ENCODE results near the gene CD34.
A peak's percentile ranks its signal among the peaks of the same experiment; 100 is the strongest.
"Not testable (repeated sequence)": the region's sequence is repeated elsewhere in the genome, so short reads cannot be mapped to it uniquely, and the experiment has no call there.

CD34 gene

GRCh38 chr1:207925969-207926368 lies 15.0 kb upstream of the CD34 start:
- not testable (repeated sequence) for DNase-seq

GRCh38 chr1:207925210-207925609 lies 14.3 kb upstream of the CD34 start:
- DNase-seq: no peak

- peak; percentile 13 to 20 for DNase-seq
Measured at GRCh38 chr1:207923561-207923960, 12.6 kb upstream of the CD34 start.

GRCh38 chr1:207923121-207923520 lies 12.2 kb upstream of the CD34 start:
- no peak for DNase-seq

GRCh38 chr1:207922554-207922953 lies 11.6 kb upstream of the CD34 start:
- DNase-seq: no peak

- DNase-seq: no peak
Measured at GRCh38 chr1:207921321-207921720, 10.4 kb upstream of the CD34 start.

- no peak for DNase-seq
Measured at GRCh38 chr1:207920444-207921021, 9.6 kb upstream of the CD34 start.

GRCh38 chr1:207919523-207920170 lies 8.7 kb upstream of the CD34 start:
- DNase-seq: no peak

- no peak for DNase-seq
Measured at GRCh38 chr1:207918581-207918980, 7.7 kb upstream of the CD34 start.

GRCh38 chr1:207918011-207918410 lies 7.1 kb upstream of the CD34 start:
- no peak for DNase-seq

- no peak for DNase-seq
Measured at GRCh38 chr1:207917080-207917479, 6.2 kb upstream of the CD34 start.

- DNase-seq: no peak
Measured at GRCh38 chr1:207913951-207914350, 3.0 kb upstream of the CD34 start.

GRCh38 chr1:207911856-207912760 lies 1.2 kb upstream of the CD34 start:
- DNase-seq: peak in 1 of 2 donors; percentile 24

GRCh38 chr1:207909687-207910086 lies 1.2 kb downstream of the CD34 start:
- DNase-seq: no peak

GRCh38 chr1:207908107-207908734 lies 2.7 kb downstream of the CD34 start:
- no peak for DNase-seq

GRCh38 chr1:207904391-207904790 lies 6.5 kb downstream of the CD34 start:
- DNase-seq: no peak

- DNase-seq: no peak
Measured at GRCh38 chr1:207903767-207904166, 7.2 kb downstream of the CD34 start.

- DNase-seq: no peak
Measured at GRCh38 chr1:207903053-207903452, 7.9 kb downstream of the CD34 start.

GRCh38 chr1:207902566-207902965 lies 8.4 kb downstream of the CD34 start:
- no peak for DNase-seq

GRCh38 chr1:207901041-207901653 lies 9.8 kb downstream of the CD34 start:
- DNase-seq: peak; percentile 13 to 51

GRCh38 chr1:207898836-207899235 lies 12.1 kb downstream of the CD34 start:
- no peak for DNase-seq

GRCh38 chr1:207898260-207898659 lies 12.7 kb downstream of the CD34 start:
- no peak for DNase-seq

GRCh38 chr1:207897188-207897587 lies 13.7 kb downstream of the CD34 start:
- DNase-seq: no peak

All from inflammatory macrophage (primary cell).